Small intestine (tissue), 7 donors: ENCODE measurements around the gene UVSSA. TPM values are rescaled to one million over a fixed set of nuclear protein-coding genes. Genes with fewer than 3 reads are reported as not detected.

ENCODE experiments used
- DNase-seq, 2 donors: peaks; one replicate each; pipeline versions ENCODE4 v3.0.0 to v3.0.0-alpha.2; 2013
- FAIRE-seq: peaks from 2 replicates; lab custom pipeline; 2012; peaks lifted over from hg19 to GRCh38; lab: Jason Lieb, UNC
- H3K27ac ChIP-seq, 3 donors: one replicate each; pipeline ENCODE4 v1.5.1; 2013; ENCODE audit warnings: low read length in 2 of 3, mild to moderate bottlenecking in 2 of 3, control low read depth in 1 of 3, inconsistent platforms in 1 of 3, low read depth in 1 of 3, moderate library complexity in 1 of 3
- H3K27me3 ChIP-seq, 3 donors: one replicate each; pipeline ENCODE4 v1.6.1; 2013; ENCODE audit warnings: low read length in 3 of 3, inconsistent platforms in 1 of 3; ENCODE audit not compliant: control insufficient read depth in 3 of 3, insufficient read depth in 3 of 3
- H3K36me3 ChIP-seq, 3 donors: one replicate each; pipeline ENCODE4 v1.6.1; 2013; ENCODE audit warnings: low read length in 3 of 3, inconsistent platforms in 1 of 3, low read depth in 1 of 3, mild to moderate bottlenecking in 1 of 3, moderate library complexity in 1 of 3; ENCODE audit not compliant: control insufficient read depth in 3 of 3, insufficient read depth in 2 of 3
- H3K4me1 ChIP-seq, 3 donors: one replicate each; pipeline ENCODE4 v1.6.1; 2013; ENCODE audit warnings: low read length in 2 of 3, inconsistent platforms in 1 of 3, low read depth in 1 of 3, mild to moderate bottlenecking in 1 of 3, moderate library complexity in 1 of 3; ENCODE audit not compliant: control insufficient read depth in 3 of 3, insufficient read depth in 2 of 3
- H3K4me3 ChIP-seq, 3 donors: one replicate each; pipeline ENCODE4 v1.5.1; 2013; ENCODE audit warnings: low read length in 3 of 3, control low read depth in 1 of 3, inconsistent platforms in 1 of 3, low read depth in 1 of 3, mild to moderate bottlenecking in 1 of 3, moderate library complexity in 1 of 3
- H3K9me3 ChIP-seq, 2 donors: one replicate each; pipeline ENCODE4 v1.6.1; 2013; ENCODE audit warnings: low read depth in 1 of 2, low read length in 1 of 2; ENCODE audit not compliant: control insufficient read depth in 2 of 2, insufficient read depth in 1 of 2
- WGBS, 3 donors: extraction: QIAGEN DNeasy Blood & Tissue Kit; methylation state at CpG; one replicate each; pipeline ENCODE4 v1.1.7; 2013; 5-methylcytosine and 5-hydroxymethylcytosine counted together
- polyA plus RNA-seq, 4 donors: library from polyadenylated mRNA; stranded (reverse) in 3 of 4; unstranded in 1 of 4; fragments of 200-250 nt in 3 of 4; fragments of 120-200 nt in 1 of 4; gene quantifications; one replicate each; pipeline versions ENCODE4 v1.2.1 to v1.2.3, GENCODE V29; 2013
- donor health status: healthy with polysubstance abuse.
- donor health status: control.
- donor health status: control.
- donor health status: Bipolar disorder and iron deficiency.
- donor health status: healthy.

Gene UVSSA
- polyA plus RNA-seq, 4 donors: 8.5 to 20.3 (median 9.8) TPM

DNA sequence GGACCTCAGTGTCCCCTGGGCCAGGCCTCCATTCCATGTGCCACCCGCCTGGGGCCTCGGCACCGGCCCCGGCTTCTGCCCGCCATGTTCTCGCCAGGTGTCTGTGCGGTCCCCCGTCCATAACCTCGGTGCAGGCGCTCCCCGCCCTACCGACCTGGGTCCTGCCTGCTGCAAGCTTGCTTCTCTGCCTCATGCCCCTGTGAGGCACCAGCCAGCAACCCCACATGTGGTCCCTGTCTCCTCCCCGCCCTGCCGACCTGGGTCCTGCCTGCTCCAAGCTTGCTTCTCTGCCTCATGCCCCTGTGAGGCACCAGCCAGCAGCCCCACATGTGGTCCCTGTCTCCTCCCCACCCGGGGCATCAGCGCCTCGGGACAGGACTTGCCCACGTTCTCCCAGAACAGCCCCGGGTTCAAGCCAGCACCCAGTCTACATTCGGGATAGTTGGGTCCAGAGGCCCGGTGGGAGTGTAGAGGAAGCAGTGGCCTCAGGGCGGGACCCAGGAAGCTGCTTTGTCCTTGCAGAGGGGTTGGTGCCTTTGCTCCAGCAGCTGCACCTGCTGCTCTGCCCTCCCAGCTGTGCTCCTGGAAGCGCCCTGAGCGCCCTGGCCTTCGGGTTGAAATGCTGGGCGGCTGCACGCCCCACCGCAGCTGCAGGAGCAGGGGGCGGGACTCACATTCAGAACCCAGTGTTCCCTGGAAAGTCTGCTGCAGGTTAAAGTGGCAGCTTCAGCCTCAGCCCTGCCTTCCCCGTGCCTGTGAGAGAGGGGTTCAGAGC, 20.1 kb upstream of the UVSSA start:
- H3K27ac ChIP-seq: no peak overlapping the region
- no peak overlapping the region for H3K4me3 ChIP-seq
- FAIRE-seq (no peak), DNase-seq (no peak)
- 89 to 91% (median 90%) methylated on average over 28 to 30 of the region's 30 CpGs for WGBS, 3 donors
- no peaks in the 10 kb centered on the region for H3K27me3 ChIP-seq
- H3K4me1 ChIP-seq: no peaks in the 10 kb centered on the region
- no peaks in the 10 kb centered on the region for H3K9me3 ChIP-seq
- peaks cover 12 to 93% (median 25%) of the 10 kb centered on the region in 3 donors for H3K36me3 ChIP-seq

- Histone ChIP-seq H3K27ac (no peak overlapping the region), H3K4me1 (no peaks in the 10 kb centered on the region), H3K36me3 (peaks cover 12 to 93% (median 25%) of the 10 kb centered on the region in 3 donors), H3K9me3 (no peaks in the 10 kb centered on the region), H3K4me3 (no peak overlapping the region), H3K27me3 (no peaks in the 10 kb centered on the region)
- 95 to 97% (median 95%) methylated on average over 33 of the region's 33 CpGs for WGBS, 3 donors
- FAIRE-seq (no peak), DNase-seq (no peak)
Measured at GRCh38 chr4:1327526-1328266, 19.3 kb upstream of the UVSSA start.

GRCh38 chr4:1328267-1329155, 18.5 kb upstream of the UVSSA start:
- no peaks in the 10 kb centered on the region for H3K27me3 ChIP-seq
- no peaks in the 10 kb centered on the region for H3K9me3 ChIP-seq
- FAIRE-seq: no peak
- H3K36me3 ChIP-seq: peaks cover 12 to 94% (median 21%) of the 10 kb centered on the region in 3 donors
- no peaks in the 10 kb centered on the region for H3K4me1 ChIP-seq
- 95 to 96% (median 96%) methylated on average over 48 to 51 of the region's 51 CpGs for WGBS, 3 donors
- H3K27ac ChIP-seq: no peak overlapping the region
- no peak overlapping the region for H3K4me3 ChIP-seq
- DNase-seq: no peak

DNA sequence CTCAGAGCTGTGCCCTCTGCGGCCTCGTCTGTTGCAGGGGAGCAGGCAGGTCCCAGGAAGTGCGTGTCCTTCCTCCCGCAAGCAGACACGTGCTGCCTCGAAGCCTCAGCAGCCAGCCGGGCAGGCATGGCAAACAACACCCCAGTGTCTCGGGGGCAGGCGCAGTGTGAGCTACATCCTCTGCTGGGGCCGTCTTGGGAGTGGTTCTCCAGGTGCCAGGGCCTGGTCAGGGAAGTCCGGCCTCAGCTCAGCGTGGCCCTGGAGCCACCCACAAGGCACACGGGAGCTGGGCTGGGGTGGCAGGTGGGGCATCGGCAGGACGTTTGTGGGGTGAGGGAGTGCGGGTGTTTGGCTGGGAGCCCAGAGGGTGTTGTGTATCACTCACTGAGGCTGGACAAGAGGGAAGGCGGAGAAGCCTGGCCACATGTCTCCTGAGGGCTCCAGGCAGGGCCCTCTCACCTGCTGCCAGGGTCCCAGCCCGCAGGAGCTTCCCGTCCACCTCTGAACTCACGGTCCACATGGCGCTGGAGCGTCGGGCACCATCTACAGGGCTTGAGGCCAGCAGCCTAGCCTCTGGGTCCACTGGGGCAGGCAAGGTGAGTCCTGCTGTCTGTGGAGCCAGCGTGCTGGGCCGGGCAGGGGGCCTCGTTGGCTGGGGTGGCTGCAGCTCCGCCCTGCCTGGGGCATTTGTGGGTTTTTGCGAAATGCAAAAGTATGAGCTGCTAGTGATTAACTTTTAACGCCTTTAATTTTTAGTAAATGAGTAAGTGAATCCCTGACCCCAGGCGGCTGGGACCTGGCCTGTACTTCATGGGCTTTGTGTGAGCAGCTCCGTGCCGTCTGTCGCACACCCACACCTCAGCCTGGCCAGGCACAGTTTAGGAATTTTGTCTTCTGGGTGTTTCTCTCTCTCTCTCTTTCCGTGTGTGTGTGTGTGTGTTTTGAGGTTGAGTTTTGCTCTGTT, 17.3 kb upstream of the UVSSA start:
- DNase-seq (no peak), FAIRE-seq (no peak)
- peaks cover 17 to 90% (median 21%) of the 10 kb centered on the region in 3 donors for H3K36me3 ChIP-seq
- H3K9me3 ChIP-seq: no peaks in the 10 kb centered on the region
- no peaks in the 10 kb centered on the region for H3K27me3 ChIP-seq
- no peak overlapping the region for H3K4me3 ChIP-seq
- H3K4me1 ChIP-seq: no peaks in the 10 kb centered on the region
- H3K27ac ChIP-seq: peak overlapping the region in 1 of 3 donors; percentile 39
- 78 to 83% (median 82%) methylated on average over 33 to 34 of the region's 34 CpGs for WGBS, 3 donors

GRCh38 chr4:1330761-1331590, 16.0 kb upstream of the UVSSA start:
- Histone ChIP-seq H3K27ac (peak overlapping the region in 1 of 3 donors; percentile 21), H3K4me1 (no peaks in the 10 kb centered on the region), H3K27me3 (no peaks in the 10 kb centered on the region), H3K4me3 (no peak overlapping the region), H3K9me3 (no peaks in the 10 kb centered on the region), H3K36me3 (peaks cover 17 to 84% (median 18%) of the 10 kb centered on the region in 3 donors)
- FAIRE-seq (no peak), DNase-seq (peak in 1 of 2 donors; percentile 48)
- 83 to 89% (median 84%) methylated on average over 32 to 34 of the region's 34 CpGs for WGBS, 3 donors

GRCh38 chr4:1331591-1332353, 15.2 kb upstream of the UVSSA start:
- Histone ChIP-seq H3K4me3 (no peak overlapping the region), H3K36me3 (peaks cover 16 to 82% (median 19%) of the 10 kb centered on the region in 3 donors), H3K9me3 (no peaks in the 10 kb centered on the region), H3K4me1 (no peaks in the 10 kb centered on the region), H3K27ac (no peak overlapping the region), H3K27me3 (no peaks in the 10 kb centered on the region)
- WGBS, 3 donors: 87 to 92% (median 90%) methylated on average over 21 of the region's 21 CpGs
- no peak for DNase-seq
- no peak for FAIRE-seq
